ENCODE data around the gene HS6ST3.
"Not testable (repeated sequence)": the region's sequence is repeated elsewhere in the genome, so short reads cannot be mapped to it uniquely, and the experiment has no call there.

HS6ST3 gene

GRCh38 chr13:96751089-96751488 is 661.2 kb downstream of the HS6ST3 start:
- no peak for DNase-seq

GRCh38 chr13:96762876-96763275 is 673.0 kb downstream of the HS6ST3 start:
- DNase-seq: no peak

- DNase-seq: no peak
These were observed 676.4 kb downstream of the HS6ST3 start for GRCh38 chr13:96766306-96766705.

- DNase-seq: no peak
These were observed 678.6 kb downstream of the HS6ST3 start for GRCh38 chr13:96768524-96768923.

- no peak for DNase-seq
These were observed 680.0 kb downstream of the HS6ST3 start for GRCh38 chr13:96769874-96770273.

- peak; percentile 33 for DNase-seq
These were observed 681.8 kb downstream of the HS6ST3 start for GRCh38 chr13:96771486-96772367.

- no peak for DNase-seq
These were observed 682.5 kb downstream of the HS6ST3 start for GRCh38 chr13:96772426-96772825.

- DNase-seq: not testable (repeated sequence)
These were observed 688.4 kb downstream of the HS6ST3 start for GRCh38 chr13:96778302-96778701.

- no peak for DNase-seq
These were observed 689.8 kb downstream of the HS6ST3 start for GRCh38 chr13:96779691-96780090.

GRCh38 chr13:96780105-96780504 is 690.2 kb downstream of the HS6ST3 start:
- no peak for DNase-seq

- peak; percentile 78 for DNase-seq
These were observed 691.2 kb downstream of the HS6ST3 start for GRCh38 chr13:96781141-96781540.

GRCh38 chr13:96782186-96782585 is 692.3 kb downstream of the HS6ST3 start:
- DNase-seq: no peak

GRCh38 chr13:96783057-96783456 is 693.1 kb downstream of the HS6ST3 start:
- no peak for DNase-seq

- DNase-seq: no peak
These were observed 693.6 kb downstream of the HS6ST3 start for GRCh38 chr13:96783511-96783910.

- DNase-seq: no peak
These were observed 696.1 kb downstream of the HS6ST3 start for GRCh38 chr13:96785986-96786385.

- no peak for DNase-seq
These were observed 702.3 kb downstream of the HS6ST3 start for GRCh38 chr13:96792188-96792587.

- no peak for DNase-seq
These were observed 703.0 kb downstream of the HS6ST3 start for GRCh38 chr13:96792736-96793403.

GRCh38 chr13:96793404-96793755 is 703.5 kb downstream of the HS6ST3 start:
- no peak for DNase-seq

GRCh38 chr13:96794669-96795068 is 704.8 kb downstream of the HS6ST3 start:
- no peak for DNase-seq

- DNase-seq: no peak
These were observed 705.8 kb downstream of the HS6ST3 start for GRCh38 chr13:96795670-96796069.

GRCh38 chr13:96796091-96796633 is 706.3 kb downstream of the HS6ST3 start:
- DNase-seq: no peak

- DNase-seq: no peak
These were observed 707.2 kb downstream of the HS6ST3 start for GRCh38 chr13:96797136-96797535.

GRCh38 chr13:96803456-96804100 is 713.7 kb downstream of the HS6ST3 start:
- no peak for DNase-seq

- DNase-seq: no peak
These were observed 714.3 kb downstream of the HS6ST3 start for GRCh38 chr13:96804174-96804573.

All from femur (tissue), 1 donor.